HG02970 (cell line): Measurements from ENCODE around the gene RNF123.

Source experiments
- ATAC-seq: cut with Tn5 transposase; IDR thresholded peaks from one replicate; pipeline ENCODE4 v1.9.1; 2021; ENCODE audit warnings: mild to moderate bottlenecking, moderate library complexity, moderate number of reproducible peaks; ENCODE audit not compliant: unreplicated experiment, low FRiP score

RNF123 gene

DNA sequence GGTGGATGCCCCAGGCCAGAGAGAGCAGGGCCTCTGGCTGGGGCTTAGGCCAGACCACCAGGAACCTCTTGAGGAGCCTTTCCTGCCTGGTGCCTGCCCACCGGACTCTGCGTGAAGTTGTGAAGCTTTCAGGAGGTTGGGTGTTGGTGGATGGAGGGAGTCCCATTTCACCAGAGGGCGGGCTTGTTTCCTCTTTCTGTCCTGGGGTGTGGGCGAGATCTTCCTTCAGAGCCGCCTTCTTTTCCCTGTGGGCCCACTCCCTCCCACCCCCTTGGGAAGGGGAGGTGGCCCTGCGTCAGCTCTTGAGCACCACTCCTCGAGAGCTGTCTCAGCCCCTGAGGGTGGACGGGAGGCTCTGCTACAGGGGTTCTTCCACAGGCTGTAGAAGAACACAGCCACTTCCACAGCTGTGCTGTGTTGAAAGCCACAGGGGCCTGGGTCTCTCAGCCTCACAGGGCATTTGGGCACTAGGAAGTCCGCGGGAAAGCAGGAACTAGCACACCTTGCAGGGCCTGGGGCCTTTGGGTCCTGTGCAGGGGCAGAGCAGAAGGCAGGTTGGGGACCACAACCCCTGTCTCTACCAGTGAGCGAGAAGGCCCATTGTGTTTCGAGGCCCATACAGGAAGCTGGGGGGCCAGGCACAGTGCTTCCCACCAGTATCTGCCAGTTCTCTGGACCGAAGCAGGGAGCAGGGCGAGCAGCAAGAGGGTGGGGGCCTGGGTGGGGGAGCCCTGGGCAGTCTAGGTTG is 28.0 kb downstream of the RNF123 start:
- ATAC-seq = no peak

DNA sequence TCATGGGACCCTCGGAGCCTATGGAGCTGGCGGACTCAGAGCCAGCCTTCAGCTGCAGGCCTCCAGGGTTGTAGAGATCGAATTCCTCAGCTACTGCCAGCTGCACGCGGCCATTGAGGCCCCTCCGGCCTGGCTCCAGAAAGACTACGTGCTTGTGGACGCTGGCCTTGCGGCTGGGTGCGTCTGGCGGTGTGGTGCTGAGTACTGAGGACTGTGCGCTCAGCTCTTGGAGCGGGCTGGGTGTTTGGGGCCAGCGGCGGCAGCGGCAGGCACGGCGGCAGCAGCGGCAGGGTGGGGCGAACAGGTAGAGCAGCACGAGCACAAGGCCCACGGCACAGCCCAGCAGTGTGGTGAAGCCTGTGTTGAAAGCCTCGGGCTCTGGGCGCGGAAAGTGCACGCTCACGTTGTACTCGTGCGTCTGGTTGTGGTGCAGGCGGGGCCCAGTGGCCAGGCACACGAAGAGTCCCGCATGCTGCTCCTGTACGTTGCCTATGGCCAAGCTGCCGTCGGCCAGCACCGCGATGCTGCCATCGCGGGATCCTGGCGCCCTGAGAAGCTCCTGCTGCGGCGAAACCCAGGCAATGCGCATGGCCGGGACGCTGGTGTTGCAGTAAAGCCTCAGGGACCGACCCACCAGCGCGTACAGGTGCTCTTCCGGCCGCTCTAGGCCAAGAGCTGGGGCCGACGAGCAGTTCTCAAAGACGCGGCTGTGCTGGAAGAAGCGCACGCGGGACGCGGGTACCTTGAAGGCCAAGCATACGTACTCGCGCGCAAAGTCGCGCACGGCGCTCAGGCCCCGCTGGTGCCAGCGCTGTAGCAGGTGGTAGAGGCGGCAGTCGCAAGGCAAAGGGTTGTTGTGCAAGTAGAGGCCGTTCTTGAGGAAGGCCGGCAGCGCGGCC is 28.9 kb downstream of the RNF123 start:
- no peak for ATAC-seq

DNA sequence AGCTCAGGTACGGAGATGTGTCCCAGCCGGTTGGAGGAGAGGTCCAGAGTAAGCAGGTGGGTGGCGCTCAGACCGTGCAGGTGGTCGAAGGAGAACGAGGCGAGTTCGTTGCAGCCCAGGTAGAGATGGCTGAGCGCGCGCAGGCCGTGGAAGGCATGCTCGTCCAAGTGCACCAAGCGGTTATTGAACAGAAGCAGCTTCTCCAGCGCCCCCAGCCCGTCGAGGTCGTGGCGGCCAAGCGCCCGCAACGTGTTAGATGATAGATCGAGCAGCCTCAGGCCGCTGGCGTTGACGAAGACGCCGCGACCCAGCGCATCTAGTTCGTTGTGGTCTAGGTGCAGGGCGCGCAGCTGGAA is 29.5 kb downstream of the RNF123 start:
- no peak for ATAC-seq

DNA sequence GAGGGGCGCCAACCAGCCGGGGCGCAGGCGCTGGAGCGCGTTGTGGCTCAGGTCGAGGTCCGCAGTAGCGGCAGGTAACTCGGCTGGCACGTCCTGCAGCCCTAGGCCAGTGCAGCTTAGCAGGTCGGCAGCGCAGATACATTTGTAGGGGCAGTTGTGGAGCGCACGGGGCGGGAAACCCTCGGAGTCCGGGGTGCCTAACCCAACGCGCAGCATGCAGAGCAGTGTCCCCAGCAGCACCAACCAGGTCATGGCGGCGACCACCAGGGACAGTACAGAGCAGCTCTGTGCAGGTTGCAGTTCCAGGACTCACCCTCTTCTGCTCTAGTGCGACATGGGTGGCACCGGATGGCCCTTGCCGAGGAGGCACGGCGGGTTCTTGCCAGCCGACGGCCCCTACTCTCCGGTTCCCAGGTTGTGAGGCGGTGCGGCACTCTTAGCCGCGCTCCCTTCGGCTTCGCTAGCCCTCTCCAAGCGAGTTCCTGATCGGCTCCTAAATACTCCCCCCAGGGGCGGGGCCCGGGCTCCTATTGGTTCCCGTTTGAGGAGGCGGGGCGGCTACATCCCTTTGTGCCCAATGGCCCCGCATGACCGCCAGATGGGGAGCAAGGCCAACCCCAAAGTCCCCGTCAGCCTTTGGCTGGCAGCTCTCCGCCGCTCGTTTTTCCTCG is 30.0 kb downstream of the RNF123 start, which contains the start of gene AMIGO3:
AMIGO3 (minus strand) TSS at position 471 of the 671 bp plus-strand sequence; CDS start at position 252, 219 bp downstream.
- peak; percentile 39 for ATAC-seq

DNA sequence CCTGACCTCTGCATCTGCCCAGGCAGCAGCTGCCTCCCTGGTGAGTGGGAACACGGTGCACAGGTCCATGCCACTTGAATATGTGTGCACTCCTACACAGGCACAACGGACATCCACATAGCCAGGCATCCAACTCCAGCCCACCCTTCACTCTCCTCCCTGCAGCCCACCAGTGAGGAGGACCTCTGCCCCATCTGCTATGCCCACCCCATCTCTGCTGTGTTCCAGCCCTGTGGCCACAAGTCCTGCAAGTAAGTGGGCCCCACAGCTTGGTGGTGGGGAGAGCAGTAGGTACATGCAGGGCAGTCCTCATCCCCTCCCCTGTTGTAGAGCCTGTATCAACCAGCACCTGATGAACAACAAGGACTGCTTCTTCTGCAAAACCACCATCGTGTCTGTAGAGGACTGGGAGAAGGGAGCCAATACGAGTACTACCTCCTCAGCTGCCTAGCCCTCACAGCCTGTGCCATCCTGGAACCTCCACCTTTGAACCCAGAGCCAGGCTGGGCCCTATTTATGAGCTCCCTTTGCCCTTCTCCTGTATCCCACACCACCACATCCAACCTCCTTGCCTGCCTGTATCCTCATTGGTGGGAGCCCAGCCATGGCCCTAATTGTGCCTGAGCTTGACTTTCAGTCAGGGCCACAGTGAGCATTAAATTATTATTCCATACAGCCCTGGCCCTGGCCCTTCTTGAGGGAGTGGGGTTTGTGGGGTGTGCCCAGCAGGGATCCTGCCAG is 31.7 kb downstream of the RNF123 start:
- no peak for ATAC-seq

DNA sequence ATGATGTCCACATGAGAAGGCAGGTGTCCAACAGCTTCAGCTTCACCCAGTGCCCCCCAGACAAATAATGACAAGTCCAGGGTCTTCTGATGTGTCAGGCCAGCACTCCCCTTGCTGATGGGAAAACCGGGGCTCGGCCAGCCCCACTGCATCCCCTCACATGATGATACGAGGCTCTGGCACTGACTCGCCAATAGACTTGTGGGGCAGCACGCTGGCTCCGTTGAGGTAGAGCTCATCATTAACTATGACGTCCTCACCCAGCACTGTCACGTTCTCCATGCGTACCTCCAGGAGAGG is 32.2 kb downstream of the RNF123 start:
- no peak for ATAC-seq

DNA sequence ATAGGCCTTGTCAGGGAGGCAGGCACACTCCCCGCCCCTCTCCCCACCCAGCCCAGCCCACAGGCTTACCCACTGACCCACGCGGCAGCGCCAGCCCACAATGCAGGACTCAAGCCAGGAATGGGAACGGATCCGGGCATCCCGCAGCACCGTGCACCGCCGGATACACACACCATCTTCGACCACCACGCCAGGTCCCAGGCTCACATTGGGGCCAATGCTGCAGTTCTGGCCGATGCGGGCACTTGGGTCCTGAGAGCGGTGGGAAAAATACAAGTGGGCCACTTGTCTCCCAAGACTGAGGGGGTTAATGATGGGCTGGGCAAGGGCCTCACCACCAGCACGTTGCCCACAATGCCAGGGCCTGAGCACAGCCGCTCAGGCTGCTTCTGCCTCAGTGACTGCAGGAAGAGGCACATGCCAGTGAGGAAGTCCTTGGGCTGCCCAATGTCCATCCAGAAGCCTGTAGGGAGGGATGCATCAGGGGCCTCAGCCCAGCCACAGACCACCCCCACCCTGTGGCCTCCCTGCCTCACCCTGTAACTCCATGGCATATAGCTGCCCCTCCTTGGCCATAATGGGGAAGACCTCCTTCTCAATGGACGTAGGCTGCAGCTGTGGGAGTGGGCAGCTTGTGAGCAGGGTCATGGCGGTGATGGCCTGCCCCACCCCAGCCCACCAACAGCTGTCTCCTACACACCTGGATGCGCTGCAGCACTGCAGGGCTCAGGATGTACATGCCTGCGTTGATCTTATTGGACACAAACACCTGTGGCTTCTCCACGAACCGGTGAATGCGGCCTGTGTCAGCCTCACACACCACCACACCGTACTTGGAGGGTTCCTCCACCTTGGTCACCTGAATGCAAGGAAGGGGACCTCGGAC is 32.8 kb downstream of the RNF123 start:
- ATAC-seq = no peak

DNA sequence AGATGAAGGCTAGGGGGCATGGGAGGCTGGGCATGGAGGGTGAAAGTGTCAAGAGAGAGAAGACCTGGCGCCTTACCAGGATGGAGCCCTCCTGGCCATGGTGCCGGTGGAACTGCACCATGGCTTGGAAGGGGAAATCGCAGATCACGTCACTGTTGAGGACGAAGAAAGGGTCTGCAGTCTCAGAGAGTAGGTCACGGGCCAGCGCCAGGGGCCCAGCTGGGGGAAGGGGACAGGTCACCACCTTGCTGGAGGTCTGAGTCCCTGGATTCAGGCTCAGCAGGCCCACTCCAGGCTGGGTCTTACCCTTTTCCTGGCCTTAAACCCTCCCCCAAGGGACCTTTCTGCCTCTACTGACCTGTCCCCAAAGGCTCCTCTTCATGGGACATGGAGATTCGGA is 33.5 kb downstream of the RNF123 start:
- no peak for ATAC-seq

DNA sequence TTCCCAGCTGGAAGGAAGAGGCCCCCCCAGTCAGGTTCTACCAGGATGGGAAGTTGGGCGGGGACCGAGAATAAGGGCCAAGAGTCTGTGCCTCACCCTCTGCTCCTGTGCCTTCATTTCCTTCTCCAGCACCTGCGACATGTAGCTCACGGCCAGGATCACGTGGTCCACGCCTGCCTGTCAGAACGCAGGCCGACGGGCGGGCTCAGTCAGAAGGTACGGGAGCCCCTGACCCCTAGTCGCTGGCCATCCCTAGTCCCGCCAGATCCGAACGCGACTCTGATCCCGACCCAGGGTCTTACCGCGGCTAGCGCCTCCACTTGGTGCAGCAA is 33.9 kb downstream of the RNF123 start:
- ATAC-seq = no peak

DNA sequence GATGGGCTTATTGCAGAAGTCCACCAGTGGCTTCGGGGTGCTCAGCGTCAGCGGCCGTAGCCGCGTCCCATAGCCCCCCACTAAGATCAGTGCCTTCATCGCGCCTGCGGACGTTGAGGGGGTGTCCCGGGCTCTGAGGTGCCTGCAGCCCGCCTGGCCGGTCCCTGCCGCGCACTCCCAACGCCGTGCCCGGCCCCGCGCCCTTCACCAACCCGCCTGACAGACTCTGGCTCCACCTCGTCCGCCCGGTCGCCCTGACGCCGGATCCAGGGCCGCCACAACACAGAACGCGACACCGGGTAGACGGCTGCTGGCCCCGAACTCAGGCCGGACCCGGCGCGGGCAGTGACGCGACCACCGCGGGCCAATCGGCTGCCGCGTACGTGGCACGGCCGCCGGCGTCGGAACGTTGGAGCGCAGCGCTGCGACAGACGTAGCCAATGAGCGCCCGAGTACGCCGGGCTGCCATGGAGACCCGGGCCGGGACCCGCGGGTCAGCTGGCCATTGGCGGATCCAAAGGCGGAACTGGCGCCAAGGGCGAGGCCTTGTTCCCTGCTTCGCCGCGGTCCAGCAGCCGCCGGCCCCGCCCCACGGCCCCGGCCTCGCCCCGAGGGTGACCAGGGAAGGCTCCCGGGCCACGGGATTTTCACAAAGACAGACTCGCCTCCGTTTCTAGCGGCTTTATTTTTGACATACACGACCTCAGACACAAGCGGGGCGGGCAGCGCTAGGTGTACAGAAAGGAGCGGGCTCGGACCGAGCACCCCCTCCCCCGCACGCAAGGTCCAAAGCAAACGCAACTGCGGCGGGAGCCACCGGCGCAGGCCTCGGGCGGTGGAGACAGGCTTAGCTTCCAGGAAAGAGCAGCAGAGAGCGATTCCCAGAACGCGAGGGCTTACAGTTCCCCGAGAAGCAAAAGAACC is 34.5 kb downstream of the RNF123 start, which contains the start of gene GMPPB:
GMPPB (minus strand) TSS at position 324 of the 924 bp plus-strand sequence; CDS start at position 99, 225 bp downstream.
- ATAC-seq = peak; percentile 76

DNA sequence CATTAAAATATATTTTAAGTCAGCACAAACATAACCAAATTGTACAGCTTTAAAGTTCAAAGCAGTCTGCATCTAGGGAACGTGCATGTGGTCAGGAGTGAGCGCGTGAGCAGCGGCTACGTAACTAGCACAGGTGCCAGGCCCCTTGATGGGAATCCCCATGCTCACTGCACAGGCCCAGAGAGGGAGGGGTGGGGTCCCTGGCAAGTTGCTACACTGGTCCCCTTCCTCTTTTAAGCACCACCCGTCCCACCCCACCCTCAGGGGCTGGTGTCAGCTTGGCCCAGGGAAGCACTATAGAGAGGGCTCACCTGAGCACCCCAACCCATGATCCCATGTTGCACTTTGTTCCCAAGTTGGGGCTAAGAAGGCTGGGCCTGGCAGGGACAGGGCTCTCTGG is 35.2 kb downstream of the RNF123 start:
- ATAC-seq = no peak

DNA sequence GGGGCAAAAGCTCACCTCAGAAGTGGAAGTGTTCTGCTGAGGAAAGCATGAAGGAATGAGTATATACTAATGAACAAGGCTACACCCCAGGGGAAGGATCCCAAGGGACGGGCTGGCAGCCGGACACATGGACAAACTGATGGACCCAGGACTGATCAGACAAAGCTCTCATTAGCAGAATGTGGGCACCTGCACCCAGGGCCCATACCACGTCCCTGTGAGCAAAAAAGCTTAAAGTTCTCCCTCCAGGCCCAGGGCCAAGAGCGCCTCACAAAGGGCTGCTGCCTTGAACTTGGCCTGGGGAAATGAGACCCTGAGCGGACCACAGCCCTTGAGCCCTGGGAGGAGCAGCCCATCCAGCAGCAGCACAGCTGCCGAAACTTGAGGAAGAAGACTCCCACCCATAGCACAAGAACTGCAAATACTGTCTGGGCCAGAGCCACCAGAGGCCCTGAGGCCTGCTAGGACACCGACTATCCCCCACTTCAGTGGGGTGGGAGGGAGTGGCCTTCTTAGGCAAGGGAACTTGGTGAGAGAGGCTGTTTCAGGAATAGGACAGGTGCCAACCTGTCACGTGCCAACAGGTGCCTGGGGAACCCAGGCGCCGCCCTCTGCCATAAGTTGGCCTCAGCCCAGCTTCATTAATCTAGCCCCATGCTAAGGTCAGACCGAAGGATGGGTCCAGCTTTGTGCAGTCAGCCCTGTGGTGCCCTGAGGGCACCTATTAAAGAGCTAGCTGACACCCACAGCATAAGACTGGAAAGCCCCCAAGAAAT is 36.7 kb downstream of the RNF123 start:
- ATAC-seq = no peak

DNA sequence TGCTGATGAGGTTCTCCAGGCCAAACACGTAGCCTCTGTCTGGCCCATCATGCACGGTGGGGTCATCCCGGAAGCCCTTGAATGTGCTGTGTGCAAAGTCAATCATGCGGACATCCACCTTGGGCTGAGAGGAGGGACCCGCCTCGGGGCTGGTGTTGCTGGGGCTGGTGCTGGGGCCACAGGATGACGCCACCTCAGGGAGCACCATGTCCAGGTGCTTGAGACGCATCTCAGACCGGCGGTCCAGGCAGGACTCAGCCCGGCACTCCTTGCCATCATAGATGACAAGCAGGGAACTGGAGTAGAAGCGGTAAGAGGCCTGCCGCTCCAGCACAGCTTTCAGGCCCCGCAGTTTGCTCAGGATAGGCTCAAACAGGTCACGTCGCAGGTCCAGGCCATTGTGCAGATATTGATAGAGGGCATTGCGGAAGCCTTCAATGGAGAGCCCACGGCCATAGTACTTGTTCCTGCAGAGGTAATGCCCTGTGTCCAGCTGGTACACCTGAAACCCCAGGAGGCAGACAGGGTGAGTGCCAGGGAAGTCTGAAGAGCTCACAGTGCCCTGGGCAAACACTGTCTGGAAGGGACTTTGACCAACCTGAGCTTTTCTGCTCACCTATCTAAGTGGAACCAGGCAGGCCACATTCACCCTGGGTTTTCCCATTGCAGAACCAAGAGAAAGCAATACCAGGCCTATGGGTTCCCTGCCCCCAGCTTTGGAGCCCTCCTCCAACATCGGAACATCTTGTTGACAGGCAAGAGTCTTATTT is 38.0 kb downstream of the RNF123 start:
- no peak for ATAC-seq

DNA sequence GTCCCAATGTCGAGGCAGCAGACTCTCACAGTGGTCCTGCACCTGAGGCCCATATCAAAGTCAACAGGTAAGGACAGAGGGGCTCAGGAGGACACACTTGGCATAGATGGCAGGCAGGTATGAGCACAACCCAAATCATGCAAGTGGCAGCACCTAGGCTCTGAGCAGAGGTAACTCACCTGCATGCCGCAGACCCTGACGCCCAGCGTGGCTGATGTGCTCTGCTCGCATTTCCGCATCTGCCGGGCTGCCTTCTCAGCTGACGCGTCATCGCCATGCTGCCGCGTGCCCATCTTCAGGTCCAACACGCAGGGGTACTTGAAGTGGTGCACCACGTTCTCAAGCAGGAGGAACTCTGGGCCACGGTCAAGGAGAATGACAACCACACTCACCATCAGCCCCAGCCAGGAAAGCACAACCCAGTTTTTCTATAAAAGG is 38.6 kb downstream of the RNF123 start:
- ATAC-seq = no peak

DNA sequence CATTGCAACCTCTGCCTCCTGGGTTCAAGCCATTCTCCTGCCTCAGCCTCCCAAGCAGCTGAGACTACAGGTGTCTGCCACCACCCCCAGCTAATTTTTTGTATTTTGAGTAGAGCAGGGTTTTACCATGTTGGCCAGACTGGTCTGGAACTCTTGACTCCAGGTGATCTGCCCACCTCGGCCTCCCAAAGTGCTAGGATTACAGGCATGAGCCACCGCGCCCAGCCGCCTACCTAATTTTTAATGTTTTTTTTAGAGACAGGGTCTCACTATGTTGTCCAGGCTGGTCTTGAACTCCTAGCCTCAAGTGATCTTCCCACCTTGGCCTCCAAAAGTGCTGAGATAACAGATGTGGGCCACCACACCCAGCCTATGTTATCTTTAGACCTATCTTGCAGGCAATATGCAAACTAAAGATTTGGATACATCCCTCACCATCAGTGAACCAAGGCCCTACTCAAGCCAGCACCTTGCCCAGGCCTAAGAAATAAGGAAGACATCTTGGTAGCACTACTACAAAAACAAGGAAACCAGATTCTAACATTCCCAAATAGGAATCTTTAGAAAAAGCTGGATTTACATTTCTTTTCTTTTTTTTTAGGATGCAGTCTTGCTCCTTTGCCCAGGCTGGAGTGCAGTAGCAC is 40.7 kb downstream of the RNF123 start:
- ATAC-seq = no peak

DNA sequence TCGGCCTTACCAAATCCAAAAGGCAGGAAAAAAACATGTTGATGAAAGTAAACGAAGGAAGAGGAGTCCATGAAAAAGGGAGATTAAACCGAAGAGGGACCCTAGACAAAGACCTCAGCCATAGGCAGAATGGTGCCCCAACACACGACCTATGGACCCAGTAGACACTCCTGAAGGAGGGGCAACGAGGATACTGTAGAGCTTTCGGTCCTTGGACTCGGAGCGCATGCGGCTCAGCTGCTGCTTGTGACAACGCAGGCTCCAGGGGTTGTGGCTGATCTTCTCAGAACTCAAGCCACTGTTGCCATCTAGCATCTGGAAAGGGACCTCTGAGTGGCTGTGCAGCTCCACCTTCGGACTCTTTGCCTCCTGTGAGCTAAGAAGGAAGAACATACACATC is 43.2 kb downstream of the RNF123 start:
- no peak for ATAC-seq

DNA sequence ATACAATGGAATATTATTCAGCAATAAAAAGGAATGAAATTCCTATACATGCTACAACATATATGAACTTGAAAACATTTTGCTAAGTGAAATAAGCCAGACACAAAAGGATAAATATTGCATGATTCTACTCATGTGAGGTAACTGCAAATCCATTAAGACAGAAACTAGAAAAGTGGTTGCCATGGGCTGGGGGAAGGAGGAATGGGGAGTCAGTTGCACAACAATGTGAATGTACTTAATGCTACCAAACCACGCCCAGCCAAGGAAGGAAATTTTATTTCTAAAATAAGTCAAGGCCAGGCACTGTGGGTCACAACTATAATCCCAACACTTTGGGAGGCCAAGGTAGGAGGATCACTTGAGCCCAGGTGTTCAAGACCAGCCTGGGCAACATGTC is 44.2 kb downstream of the RNF123 start:
- ATAC-seq = no peak
